Liver (tissue), 9 donors: ENCODE data around the gene C9orf50. TPM values are rescaled to one million over a fixed set of nuclear protein-coding genes. Genes with fewer than 3 reads are reported as not detected.

Experiments
- DNase-seq: peaks from one replicate; pipeline ENCODE4 v3.0.0-alpha.2; 2017; ENCODE audit warnings: low spot score
- H3K27ac ChIP-seq, 2 donors: one replicate each; pipeline ENCODE4 v1.7.0; 2013; ENCODE audit warnings: inconsistent platforms in 2 of 2, low read length in 2 of 2, control low read depth in 1 of 2, low read depth in 1 of 2, mild to moderate bottlenecking in 1 of 2
- H3K27me3 ChIP-seq, 4 donors: one replicate each; pipeline versions ENCODE4 v1.6.1 to v1.7.0; 2013; ENCODE audit warnings: low read length in 3 of 4, inconsistent platforms in 1 of 4, mild to moderate bottlenecking in 1 of 4, moderate library complexity in 1 of 4; ENCODE audit not compliant: control insufficient read depth in 4 of 4, insufficient read depth in 4 of 4
- H3K36me3 ChIP-seq, 4 donors: one replicate each; pipeline versions ENCODE4 v1.6.1 to v1.7.0; 2013; ENCODE audit warnings: low read length in 3 of 4, mild to moderate bottlenecking in 3 of 4, low read depth in 1 of 4, moderate library complexity in 1 of 4; ENCODE audit not compliant: control insufficient read depth in 4 of 4, insufficient read depth in 3 of 4
- H3K4me1 ChIP-seq, 4 donors: one replicate each; pipeline versions ENCODE4 v1.6.1 to v1.7.0; 2013; ENCODE audit warnings: low read length in 3 of 4, mild to moderate bottlenecking in 3 of 4, moderate library complexity in 1 of 4; ENCODE audit not compliant: control insufficient read depth in 4 of 4, insufficient read depth in 4 of 4
- H3K4me3 ChIP-seq, 3 donors: one replicate each; pipeline versions ENCODE4 v1.6.1 to v1.7.0; 2013; ENCODE audit warnings: low read length in 3 of 3, control low read depth in 1 of 3, low read depth in 1 of 3, mild to moderate bottlenecking in 1 of 3
- H3K9ac ChIP-seq, 2 donors: one replicate each; pipeline ENCODE4 v1.7.0; 2013; ENCODE audit warnings: low read length in 2 of 2, mild to moderate bottlenecking in 2 of 2, moderate library complexity in 2 of 2, control low read depth in 1 of 2, low read depth in 1 of 2
- H3K9me3 ChIP-seq, 4 donors: one replicate each; pipeline versions ENCODE4 v1.6.1 to v1.7.0; 2013; ENCODE audit warnings: low read length in 3 of 4; ENCODE audit not compliant: control insufficient read depth in 4 of 4
- ATF3 ChIP-seq: IDR thresholded peaks from 2 replicates; pipeline ENCODE4 v1.6.1; 2016; ENCODE audit warnings: antibody characterized with exemption
- CTCF ChIP-seq: fragments of 150-350 bp; IDR thresholded peaks from 2 replicates; pipeline ENCODE4 v1.5.1; 2017; ENCODE audit warnings: improper control_type of control experiment, low read depth, low read length; ENCODE audit not compliant: missing input control
- EGR1 ChIP-seq, 2 donors: IDR thresholded peaks; 2 replicates each; pipeline ENCODE4 v1.6.1; 2016 to 2018; ENCODE audit warnings: antibody characterized with exemption in 2 of 2, low read depth in 2 of 2
- FOXA1 ChIP-seq: IDR thresholded peaks from 2 replicates; pipeline ENCODE4 v1.6.1; 2016; ENCODE audit warnings: antibody characterized with exemption
- FOXA2 ChIP-seq: IDR thresholded peaks from 2 replicates; pipeline ENCODE4 v1.6.1; 2016; ENCODE audit warnings: antibody characterized with exemption
- GABPA ChIP-seq, 2 donors: IDR thresholded peaks in 1 of 2; conservative IDR thresholded peaks in 1 of 2; 2 replicates each; pipeline ENCODE4 v1.6.1; 2016; ENCODE audit warnings: antibody characterized with exemption in 2 of 2, mild to moderate bottlenecking in 1 of 2, moderate library complexity in 1 of 2
- HNF4A ChIP-seq, 2 donors: conservative IDR thresholded peaks; 2 replicates each; pipeline ENCODE4 v1.6.1; 2016; ENCODE audit warnings: antibody characterized with exemption in 2 of 2, mild to moderate bottlenecking in 2 of 2
- HNF4G ChIP-seq: IDR thresholded peaks from 2 replicates; pipeline ENCODE4 v1.6.1; 2016; ENCODE audit warnings: antibody characterized with exemption
- JUND ChIP-seq, 2 donors: IDR thresholded peaks; 2 replicates each; pipeline ENCODE4 v1.6.1; 2016; ENCODE audit warnings: antibody characterized with exemption in 2 of 2
- NR2F2 ChIP-seq: IDR thresholded peaks from 2 replicates; pipeline ENCODE4 v1.6.1; 2016; ENCODE audit warnings: antibody characterized with exemption
- RAD21 ChIP-seq, 2 donors: IDR thresholded peaks; 2 replicates each; pipeline ENCODE4 v1.6.1; 2016; ENCODE audit warnings: antibody characterized with exemption in 2 of 2, mild to moderate bottlenecking in 2 of 2
- REST ChIP-seq: IDR thresholded peaks from 2 replicates; pipeline ENCODE4 v1.6.1; 2016; ENCODE audit warnings: antibody characterized with exemption, mild to moderate bottlenecking
- RXRA ChIP-seq, 2 donors: IDR thresholded peaks; 2 replicates each; pipeline ENCODE4 v1.6.1; 2017 to 2018; ENCODE audit warnings: antibody characterized with exemption in 2 of 2, mild to moderate bottlenecking in 1 of 2
- SP1 ChIP-seq: IDR thresholded peaks from 2 replicates; pipeline ENCODE4 v1.6.1; 2018; ENCODE audit warnings: antibody characterized with exemption, mild to moderate bottlenecking
- TAF1 ChIP-seq: conservative IDR thresholded peaks from 2 replicates; pipeline ENCODE4 v1.6.1; 2016; ENCODE audit warnings: antibody characterized with exemption, mild to moderate bottlenecking
- YY1 ChIP-seq: IDR thresholded peaks from 2 replicates; pipeline ENCODE4 v1.6.1; 2016; ENCODE audit warnings: antibody characterized with exemption, mild to moderate bottlenecking
- ZBTB33 ChIP-seq: IDR thresholded peaks from 2 replicates; pipeline ENCODE4 v1.6.1; 2016; ENCODE audit warnings: antibody characterized with exemption
- WGBS: extraction: QIAGEN DNeasy Blood & Tissue Kit; methylation state at CpG from one replicate; pipeline ENCODE4 v1.1.7; 2013; 5-methylcytosine and 5-hydroxymethylcytosine counted together
- polyA plus RNA-seq, 2 donors: library from polyadenylated mRNA; stranded (reverse) in 1 of 2; unstranded in 1 of 2; fragments of 200-250 nt in 1 of 2; fragments of >200 nt in 1 of 2; fragmentation: Nextera tagmentation in 1 of 2; extraction: Ambion mirVana in 1 of 2; gene quantifications; one replicate each; pipeline versions ENCODE4 v1.2.1 to v1.2.3, GENCODE V29; 2013 to 2015
- total RNA-seq, 2 donors: library from RNA; depleted of rRNA; stranded (reverse); fragments of >200 nt; gene quantifications; one replicate each; pipeline ENCODE4 v1.2.3, GENCODE V29; 2014
- TF ChIP-seq, protein P1 (sequence below): IDR thresholded peaks from 2 replicates; pipeline ENCODE4 v1.6.1; 2016; ENCODE audit warnings: antibody characterized with exemption
- donor health status: healthy.
- donor health status: healthy.
- donor health status: healthy.
- donor health status: healthy.
- donor health status: healthy.

Gene C9orf50
- total and polyA plus RNA-seq, 4 donors = 0.23 TPM; not detected in 3

- Histone ChIP-seq H3K9me3 (no peaks in the 10 kb centered on the region), H3K9ac (no peak overlapping the region), H3K36me3 (peaks cover 4 to 54% (median 33%) of the 10 kb centered on the region in 4 donors), H3K4me3 (no peak overlapping the region), H3K27ac (no peak overlapping the region), H3K27me3 (no peaks in the 10 kb centered on the region), H3K4me1 (peaks cover 0 to 25% (median 15%) of the 10 kb centered on the region in 4 donors)
- TF ChIP-seq YY1 (no peak), SP1 (no peak), FOXA1 (no peak), RXRA (IDR thresholded peaks at IDR 0.05) (no peak), NR2F2 (no peak), TAF1 (no peak), REST (no peak), HNF4A (conservative IDR thresholded peaks at IDR 0.05) (no peak), ZBTB33 (no peak), ATF3 (no peak), FOXA2 (no peak), RAD21 (IDR thresholded peaks at IDR 0.05) (no peak), HNF4G (no peak), EGR1 (IDR thresholded peaks at IDR 0.05; ENCODE audit: low read depth in 2 of 2) (no peak), JUND (IDR thresholded peaks at IDR 0.05) (no peak), GABPA (IDR thresholded peaks at IDR 0.05 in 1 of 2, conservative IDR thresholded peaks at IDR 0.05 in 1 of 2) (no peak), CTCF (no peak)
- TF ChIP-seq, protein P1, sequence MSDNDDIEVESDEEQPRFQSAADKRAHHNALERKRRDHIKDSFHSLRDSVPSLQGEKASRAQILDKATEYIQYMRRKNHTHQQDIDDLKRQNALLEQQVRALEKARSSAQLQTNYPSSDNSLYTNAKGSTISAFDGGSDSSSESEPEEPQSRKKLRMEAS = no peak
- WGBS = 93% methylated on average over 4 of the region's 4 CpGs
- no peak for DNase-seq
These were observed 12.3 kb upstream of the C9orf50 start for GRCh38 chr9:129633207-129633606.
